Ascending aorta (tissue), 2 donors: ENCODE measurements around the gene GTF3C6. TPM values are rescaled to one million over a fixed set of nuclear protein-coding genes. Genes with fewer than 3 reads are reported as not detected.
"Not testable (repeated sequence)": the region's sequence is repeated elsewhere in the genome, so short reads cannot be mapped to it uniquely, and the experiment has no call there.

Experiments used
- DNase-seq, 2 donors: peaks; one replicate each; pipeline ENCODE4 v3.0.0-alpha.2; 2019; ENCODE audit warnings: low spot score in 2 of 2
- H3K27ac ChIP-seq, 2 donors: fragments of 200-600 bp; sonication (generic); one replicate each; pipeline ENCODE4 v1.5.1; 2016 to 2017; ENCODE audit warnings: mild to moderate bottlenecking in 1 of 2
- H3K27me3 ChIP-seq: fragments of 200-600 bp; sonication (generic); one replicate; pipeline ENCODE4 v1.5.1; 2017
- H3K36me3 ChIP-seq, 2 donors: fragments of 200-600 bp; sonication (generic); one replicate each; pipeline ENCODE4 v1.5.1; 2016
- H3K4me1 ChIP-seq, 2 donors: fragments of 200-600 bp; sonication (generic); one replicate each; pipeline ENCODE4 v1.5.1; 2016 to 2017; ENCODE audit warnings: mild to moderate bottlenecking in 1 of 2
- H3K4me3 ChIP-seq, 2 donors: fragments of 200-600 bp; sonication (generic); one replicate each; pipeline ENCODE4 v1.5.1; 2016 to 2017; ENCODE audit warnings: mild to moderate bottlenecking in 1 of 2
- H3K9me3 ChIP-seq, 2 donors: fragments of 200-600 bp; sonication (generic); one replicate each; pipeline ENCODE4 v1.5.1; 2016
- intact Hi-C: fragments of 100-400 bp; cut with DNase I; formaldehyde crosslinking; loops from one replicate; pipeline ENCODE4 v1.15.1; 2023
- total RNA-seq: library from RNA; depleted of rRNA; stranded (reverse); fragments of >200 nt; gene quantifications from one replicate; pipeline ENCODE4 v1.1.0, GENCODE V29; 2016
- TF ChIP-seq, protein P1 (sequence below), 3 experiments: fragments of 200-600 bp in 2 of 3; fragments of 450-650 bp in 1 of 3; sonication (generic) in 2 of 3; IDR thresholded peaks; one replicate each; pipeline ENCODE4 v1.5.1; 2016 to 2019; ENCODE audit warnings: antibody characterized with exemption in 3 of 3, mild to moderate bottlenecking in 1 of 3, moderate library complexity in 1 of 3

Gene GTF3C6
- total RNA-seq, 1 donor from 2014 or later, result 31.9 TPM

DNA sequence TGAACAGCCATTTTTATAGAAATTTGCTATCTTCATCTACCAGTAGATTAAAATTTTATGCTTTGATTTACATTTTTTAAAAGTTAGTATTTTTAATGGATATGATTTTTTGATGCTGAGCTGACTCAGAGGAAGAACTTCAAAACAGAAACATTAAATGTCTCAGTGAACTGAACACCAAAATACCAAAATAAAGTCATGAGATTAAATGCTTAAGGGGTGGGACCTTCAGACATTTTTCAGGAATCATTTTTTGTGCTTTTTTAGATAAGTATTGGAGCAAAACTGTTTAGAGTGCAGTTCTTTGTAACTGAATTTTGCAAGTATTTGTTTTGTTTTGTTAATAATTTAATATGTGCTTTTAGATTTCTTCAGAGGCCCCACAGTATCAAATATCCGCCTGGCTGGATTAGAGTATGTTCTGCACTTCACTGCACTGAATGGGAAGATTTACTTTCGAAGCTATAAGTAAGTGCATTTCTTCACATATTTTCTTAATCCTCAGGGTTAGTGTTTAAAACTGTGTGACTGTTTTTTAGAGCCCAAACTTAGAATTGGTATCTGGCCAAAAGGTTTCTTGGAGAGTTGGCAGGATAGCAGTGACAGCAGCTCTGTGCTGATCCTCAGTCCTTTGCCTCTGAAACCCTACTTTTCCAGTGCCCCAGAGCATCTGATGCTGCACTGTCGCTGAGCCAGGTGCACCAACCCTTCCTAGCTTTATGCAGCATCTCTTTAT, 57.1 kb downstream of the GTF3C6 start:
- DNase-seq, result no peak
- no peaks in the 10 kb centered on the region for H3K9me3 ChIP-seq
- H3K36me3 ChIP-seq, result peaks cover 0 to 19% of the 10 kb centered on the region in 2 donors
- TF ChIP-seq, protein P1, sequence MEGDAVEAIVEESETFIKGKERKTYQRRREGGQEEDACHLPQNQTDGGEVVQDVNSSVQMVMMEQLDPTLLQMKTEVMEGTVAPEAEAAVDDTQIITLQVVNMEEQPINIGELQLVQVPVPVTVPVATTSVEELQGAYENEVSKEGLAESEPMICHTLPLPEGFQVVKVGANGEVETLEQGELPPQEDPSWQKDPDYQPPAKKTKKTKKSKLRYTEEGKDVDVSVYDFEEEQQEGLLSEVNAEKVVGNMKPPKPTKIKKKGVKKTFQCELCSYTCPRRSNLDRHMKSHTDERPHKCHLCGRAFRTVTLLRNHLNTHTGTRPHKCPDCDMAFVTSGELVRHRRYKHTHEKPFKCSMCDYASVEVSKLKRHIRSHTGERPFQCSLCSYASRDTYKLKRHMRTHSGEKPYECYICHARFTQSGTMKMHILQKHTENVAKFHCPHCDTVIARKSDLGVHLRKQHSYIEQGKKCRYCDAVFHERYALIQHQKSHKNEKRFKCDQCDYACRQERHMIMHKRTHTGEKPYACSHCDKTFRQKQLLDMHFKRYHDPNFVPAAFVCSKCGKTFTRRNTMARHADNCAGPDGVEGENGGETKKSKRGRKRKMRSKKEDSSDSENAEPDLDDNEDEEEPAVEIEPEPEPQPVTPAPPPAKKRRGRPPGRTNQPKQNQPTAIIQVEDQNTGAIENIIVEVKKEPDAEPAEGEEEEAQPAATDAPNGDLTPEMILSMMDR (IDR thresholded peaks at IDR 0.05), result no peak
- H3K4me3 ChIP-seq, result no peak overlapping the region
- peaks cover 3 to 5% of the 10 kb centered on the region in 2 donors for H3K4me1 ChIP-seq
- H3K27ac ChIP-seq, result no peak overlapping the region
- no peaks in the 10 kb centered on the region for H3K27me3 ChIP-seq
- intact Hi-C loops, result no loop called here

DNA sequence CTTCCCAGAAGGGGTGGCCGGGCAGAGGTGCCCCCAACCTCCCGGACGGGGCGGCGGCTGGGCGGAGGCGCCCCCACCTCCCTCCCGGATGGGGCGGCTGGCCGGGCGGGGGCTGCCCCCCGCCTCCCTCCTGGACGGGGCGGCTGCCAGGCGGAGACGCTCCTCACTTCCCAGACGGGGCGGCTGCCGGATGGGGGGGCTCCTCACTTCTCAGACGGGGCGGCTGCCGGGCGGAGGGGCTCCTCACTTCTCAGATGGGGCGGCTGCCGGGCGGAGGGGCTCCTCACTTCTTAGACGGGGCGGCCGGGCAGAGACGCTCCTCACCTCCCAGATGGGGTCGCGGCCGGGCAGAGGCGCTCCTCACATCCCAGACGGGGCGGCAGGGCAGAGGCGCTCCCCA, 58.7 kb downstream of the GTF3C6 start:
- intact Hi-C loops, DNase-seq, H3K27ac ChIP-seq, H3K9me3 ChIP-seq, H3K4me3 ChIP-seq, H3K27me3 ChIP-seq, H3K4me1 ChIP-seq: not testable (repeated sequence)
- H3K36me3 ChIP-seq, result peaks cover 0 to 23% of the 10 kb centered on the region in 2 donors

Other genes with a start within 250 kb of the GTF3C6 start
- 5.2 TPM for gene CDK19, start 143.2 kb upstream of the GTF3C6 start, total RNA-seq
- 19.1 TPM for gene AMD1, start 83.9 kb upstream of the GTF3C6 start, total RNA-seq
- gene RPF2, start 23.3 kb downstream of the GTF3C6 start, total RNA-seq, result 2.9 TPM
- 7.8 TPM for gene SLC16A10, start 128.8 kb downstream of the GTF3C6 start, total RNA-seq